GM10266 (cell line): ENCODE data around the gene GPR61.

ENCODE experiments used
- DNase-seq: peaks from one replicate; pipeline ENCODE4 v3.0.0; 2012; ENCODE audit errors: extremely low spot score
- CTCF ChIP-seq: IDR thresholded peaks from 2 replicates; pipeline ENCODE4 v1.5.1; 2012; ENCODE audit warnings: mild to moderate bottlenecking, low read depth; ENCODE audit not compliant: control insufficient read depth, insufficient read depth; ENCODE audit errors: missing control alignments

Gene GPR61

DNA sequence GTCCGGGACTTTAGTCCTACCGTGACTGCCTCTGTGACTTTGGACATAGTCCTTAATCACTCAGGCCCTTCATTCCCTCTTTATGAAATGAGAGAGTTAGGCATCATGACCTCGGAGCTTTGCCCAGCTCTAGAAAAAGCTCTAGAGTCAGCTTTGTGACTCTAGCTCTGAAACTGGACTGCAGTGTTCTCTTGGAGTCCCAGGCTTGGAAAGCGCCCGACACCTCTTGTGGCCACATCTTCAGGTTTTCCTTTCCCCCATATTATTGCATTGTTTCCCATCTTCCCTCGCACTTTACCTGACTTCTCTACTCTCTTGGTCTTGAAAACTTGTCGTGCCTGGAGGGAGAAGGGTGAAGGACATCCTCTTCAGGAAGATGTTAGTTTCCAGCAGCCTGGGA lies 17.6 kb upstream of the GPR61 start:
- no peak for TF ChIP-seq CTCF
- no peak for DNase-seq

DNA sequence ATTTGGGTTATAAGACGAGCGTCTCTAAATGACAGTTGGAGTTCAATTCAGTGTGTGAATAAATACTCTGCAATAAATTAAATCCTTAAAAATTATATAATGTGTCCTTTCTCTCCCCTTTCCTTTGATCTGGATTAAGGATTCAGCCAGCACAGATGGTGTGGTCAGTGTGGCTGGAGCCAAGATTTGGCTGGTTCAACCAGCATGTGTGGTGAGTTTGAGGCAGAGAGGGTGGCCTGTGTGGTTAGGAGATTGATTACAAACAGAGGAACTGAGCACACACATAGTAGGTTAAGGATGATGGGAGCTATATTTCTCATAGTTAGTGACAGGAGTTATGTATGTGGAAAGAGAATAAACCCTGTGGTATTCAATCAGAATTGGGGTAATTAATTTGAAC lies 16.0 kb upstream of the GPR61 start:
- TF ChIP-seq CTCF = no peak
- DNase-seq = no peak

- DNase-seq = peak; percentile 74
- TF ChIP-seq CTCF = no peak
Observed at GRCh38 chr1:109527098-109527811, 12.4 kb upstream of the GPR61 start.

- no peak for DNase-seq
- no peak for TF ChIP-seq CTCF
Observed at GRCh38 chr1:109527846-109528695, 11.6 kb upstream of the GPR61 start.

DNA sequence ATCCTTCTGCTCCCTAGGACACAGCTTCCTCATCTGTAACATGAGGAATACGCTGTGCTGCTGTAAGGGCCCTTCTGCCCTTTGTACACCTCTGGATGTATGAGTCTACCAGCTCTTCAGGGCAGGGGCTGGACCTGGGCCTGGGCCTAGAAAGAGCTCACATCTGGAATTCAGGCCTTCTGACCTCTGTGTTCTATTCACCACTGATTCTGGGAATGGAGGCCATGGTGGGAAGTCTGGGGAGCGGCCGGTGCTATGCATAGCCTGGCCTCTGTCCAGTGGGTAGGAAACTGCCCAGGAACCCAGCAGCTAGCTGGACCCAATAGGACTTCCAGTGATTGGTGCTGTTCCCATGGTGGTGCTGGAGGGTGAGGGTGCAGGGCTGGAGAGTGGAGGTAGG lies 11.0 kb upstream of the GPR61 start:
- TF ChIP-seq CTCF = no peak

DNA sequence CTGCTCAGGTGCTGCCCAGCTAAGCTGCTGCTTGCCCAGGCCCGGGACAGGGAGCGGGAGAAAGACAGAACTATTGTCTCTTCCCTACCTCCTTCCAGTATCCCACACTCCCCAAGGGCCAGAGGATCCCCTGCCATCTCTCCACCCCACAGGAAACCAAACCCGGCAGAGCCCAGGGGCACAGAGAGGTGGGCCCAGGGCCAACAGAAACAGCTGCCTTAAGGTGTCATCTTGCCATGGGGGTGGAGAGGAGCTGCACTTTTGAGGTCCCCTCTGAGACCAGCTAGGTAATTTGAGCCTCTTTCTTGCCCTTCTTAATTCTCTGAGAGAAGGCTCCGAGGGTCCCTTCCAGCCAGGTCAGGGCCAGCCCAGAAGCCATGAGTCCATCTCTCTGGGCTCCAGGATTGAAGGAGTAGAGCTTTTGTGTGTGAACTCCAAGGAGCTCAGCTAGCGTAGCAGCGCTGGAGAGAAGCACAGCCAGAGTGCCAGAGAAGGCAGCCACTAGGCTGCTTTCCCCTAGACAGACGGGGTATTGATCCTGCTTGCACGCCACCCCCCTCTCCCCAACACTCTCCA lies 9.7 kb upstream of the GPR61 start:
- no peak for DNase-seq
- no peak for TF ChIP-seq CTCF

More for the DNA sequence above, 11.0 kb upstream of the GPR61 start:
- DNase-seq = no peak
